DND-41 (cell line): Measurements from ENCODE around the gene KCNN2.

ENCODE experiments used
- CTCF ChIP-seq: IDR thresholded peaks from 2 replicates; pipeline ENCODE4 v1.5.1; 2012; ENCODE audit warnings: borderline replicate concordance, low read length, moderate library complexity, mild to moderate bottlenecking; ENCODE audit not compliant: poor library complexity, severe bottlenecking; ENCODE audit errors: extremely low read depth
- EZH2 ChIP-seq: IDR thresholded peaks from 3 replicates; pipeline ENCODE4 v1.6.1; 2012; ENCODE audit warnings: borderline replicate concordance, low read depth, mild to moderate bottlenecking, moderate library complexity, low read length, inconsistent platforms; ENCODE audit not compliant: severe bottlenecking

DNA sequence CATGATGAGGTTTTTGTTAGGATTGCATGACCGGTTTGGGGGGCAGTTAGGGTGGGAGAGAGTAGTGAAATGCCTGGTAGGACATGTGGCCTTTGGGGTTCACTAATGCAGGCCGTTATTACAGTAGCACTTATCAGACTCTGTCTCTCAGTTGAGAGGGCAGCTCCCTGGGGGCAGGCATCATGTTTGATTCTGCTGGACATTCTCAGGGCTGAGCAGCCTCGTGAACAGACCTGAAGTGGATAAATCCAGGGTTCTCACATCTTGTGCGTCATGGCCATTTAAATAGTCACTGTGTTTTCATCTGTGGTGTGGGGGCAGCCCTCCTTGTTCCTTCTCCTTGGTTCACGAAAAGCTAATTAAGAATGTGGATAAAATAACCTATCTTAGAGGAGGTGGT is 18.9 kb downstream of the KCNN2 start:
- no peak for TF ChIP-seq EZH2
- TF ChIP-seq CTCF, result no peak
